Chondrocyte (in vitro differentiated cells): ENCODE data around the gene RBM19. TPM values are rescaled to one million over a fixed set of nuclear protein-coding genes. Genes with fewer than 3 reads are reported as not detected.
A peak's percentile ranks its signal among the peaks of the same experiment; 100 is the strongest.
"Not testable (repeated sequence)": the region's sequence is repeated elsewhere in the genome, so short reads cannot be mapped to it uniquely, and the experiment has no call there.

Experiments used
- DNase-seq: peaks from one replicate; pipeline ENCODE4 v3.0.0; 2021; ENCODE audit warnings: mixed read lengths, low spot score
- H3K27ac Mint-ChIP-seq: one replicate; pipeline ENCODE4 v1.8.0; 2021; ENCODE audit warnings: mild to moderate bottlenecking, moderate library complexity, mixed read lengths; ENCODE audit not compliant: unreplicated experiment
- H3K27me3 Mint-ChIP-seq: 2 replicates; pipeline ENCODE4 v1.8.0; 2021; ENCODE audit warnings: low read depth, mixed read lengths
- H3K36me3 Mint-ChIP-seq: 2 replicates; pipeline ENCODE4 v1.8.0; 2021; ENCODE audit warnings: low read depth, mixed read lengths
- H3K4me1 Mint-ChIP-seq: 2 replicates; pipeline ENCODE4 v1.8.0; 2021; ENCODE audit warnings: low read depth, mild to moderate bottlenecking, mixed read lengths
- H3K4me3 Mint-ChIP-seq: one replicate; pipeline ENCODE4 v1.8.0; 2021; ENCODE audit warnings: mild to moderate bottlenecking, moderate library complexity, mixed read lengths; ENCODE audit not compliant: unreplicated experiment
- H3K9me3 Mint-ChIP-seq: 2 replicates; pipeline ENCODE4 v1.8.0; 2021; ENCODE audit warnings: low read depth, mixed read lengths
- CTCF ChIP-seq: fragments of 200-600 bp; sonication (generic); IDR thresholded peaks from 2 replicates; pipeline ENCODE4 v1.5.0; 2021; ENCODE audit warnings: antibody characterized with exemption, mild to moderate bottlenecking, moderate library complexity
- total RNA-seq: library from RNA; stranded (reverse); gene quantifications from 3 replicates; pipeline ENCODE4 v1.2.1, GENCODE V29; 2021

RBM19 gene
- total RNA-seq, 1 donor from 2014 or later, result 16.2 TPM

GRCh38 chr12:113813229-113813541 is 152.9 kb downstream of the RBM19 start:
- no peaks in the 10 kb centered on the region for H3K4me1 Mint-ChIP-seq
- H3K27me3 Mint-ChIP-seq, result no peaks in the 10 kb centered on the region
- H3K9me3 Mint-ChIP-seq, result no peaks in the 10 kb centered on the region
- DNase-seq, result no peak
- H3K4me3 Mint-ChIP-seq, result no peak overlapping the region
- TF ChIP-seq CTCF, result no peak
- peaks cover 2% of the 10 kb centered on the region for H3K36me3 Mint-ChIP-seq
- no peak overlapping the region for H3K27ac Mint-ChIP-seq

GRCh38 chr12:113812411-113813228 is 153.5 kb downstream of the RBM19 start:
- DNase-seq, result no peak
- Mint-ChIP-seq H3K27ac (no peak overlapping the region), H3K27me3 (no peaks in the 10 kb centered on the region), H3K4me1 (no peaks in the 10 kb centered on the region), H3K4me3 (no peak overlapping the region), H3K9me3 (no peaks in the 10 kb centered on the region), H3K36me3 (peaks cover 2% of the 10 kb centered on the region)
- TF ChIP-seq CTCF, result no peak

GRCh38 chr12:113809462-113810220 is 156.5 kb downstream of the RBM19 start:
- H3K9me3 Mint-ChIP-seq, H3K36me3 Mint-ChIP-seq, H3K4me1 Mint-ChIP-seq, H3K27ac Mint-ChIP-seq, H3K27me3 Mint-ChIP-seq, H3K4me3 Mint-ChIP-seq: not testable (repeated sequence)
- DNase-seq, result peak; percentile 35

GRCh38 chr12:113808095-113808951 is 157.8 kb downstream of the RBM19 start:
- DNase-seq, result peak; percentile 63
- peaks cover 2% of the 10 kb centered on the region for H3K27me3 Mint-ChIP-seq
- no peak overlapping the region for H3K4me3 Mint-ChIP-seq
- H3K27ac Mint-ChIP-seq, result no peak overlapping the region
- H3K9me3 Mint-ChIP-seq, result peaks cover 10% of the 10 kb centered on the region
- H3K4me1 Mint-ChIP-seq, result no peaks in the 10 kb centered on the region
- peaks cover 5% of the 10 kb centered on the region for H3K36me3 Mint-ChIP-seq
- no peak for TF ChIP-seq CTCF

- TF ChIP-seq CTCF, result no peak
- no peaks in the 10 kb centered on the region for H3K4me1 Mint-ChIP-seq
- peak; percentile 37 for DNase-seq
These were observed 160.5 kb downstream of the RBM19 start for GRCh38 chr12:113805673-113806072.

More at GRCh38 chr12:113805673-113806072, 160.5 kb downstream of the RBM19 start:
- H3K27ac Mint-ChIP-seq, result no peak overlapping the region
- no peak overlapping the region for H3K4me3 Mint-ChIP-seq
- H3K27me3 Mint-ChIP-seq, result peaks cover 4% of the 10 kb centered on the region
- H3K36me3 Mint-ChIP-seq, result peaks cover 5% of the 10 kb centered on the region
- peaks cover 10% of the 10 kb centered on the region for H3K9me3 Mint-ChIP-seq
